ENCODE measurements around the gene DUSP28.
"Not testable (repeated sequence)": the region's sequence is repeated elsewhere in the genome, so short reads cannot be mapped to it uniquely, and the experiment has no call there.

Gene DUSP28

DNA sequence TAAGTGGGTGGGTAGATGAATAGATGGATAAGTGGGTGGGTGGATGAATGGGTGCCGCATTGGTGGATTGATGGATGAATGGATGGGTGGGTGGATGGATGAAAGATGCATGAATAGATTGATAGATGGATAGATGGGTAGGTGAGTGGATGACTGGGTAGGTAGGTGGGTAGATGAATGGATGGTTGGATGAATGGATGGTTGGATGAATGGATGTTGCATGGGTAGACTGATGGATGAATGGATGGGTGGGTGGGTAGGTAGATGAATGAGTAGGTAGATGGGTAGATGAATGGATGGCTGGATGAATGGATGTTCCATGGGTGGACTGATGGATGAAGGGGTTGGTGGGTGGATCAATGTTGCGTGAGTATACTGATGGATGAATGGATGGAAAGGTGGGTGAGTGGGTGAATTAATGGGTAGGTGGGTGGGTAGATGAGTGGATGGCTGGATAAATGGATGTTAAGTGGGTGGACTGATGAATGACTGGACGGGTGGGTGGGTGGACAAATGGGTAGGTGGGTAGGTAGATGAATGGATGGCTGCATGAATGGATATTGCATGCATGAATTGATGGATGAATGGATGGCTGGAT, 32.9 kb upstream of the DUSP28 start:
- Histone ChIP-seq H3K27ac (ENCODE audit: low read depth, low read length, severe bottlenecking) (no peak overlapping the region), H3K36me3 (ENCODE audit: control insufficient read depth, insufficient read depth, low read length) (peaks cover 37% of the 10 kb centered on the region), H3K4me3 (ENCODE audit: extremely low read depth, insufficient read depth, low read length, poor library complexity, severe bottlenecking) (no peak overlapping the region), H3K4me1 (ENCODE audit: control insufficient read depth, insufficient read depth, low read length, poor library complexity, severe bottlenecking) (no peaks in the 10 kb centered on the region), H3K9me3 (ENCODE audit: control insufficient read depth, low read length) (peaks cover 53% of the 10 kb centered on the region)
- WGBS, 2 experiments (ENCODE audit: insufficient coverage in 2 of 2) = 81 to 85% methylated on average over 3 of the region's 3 CpGs

DNA sequence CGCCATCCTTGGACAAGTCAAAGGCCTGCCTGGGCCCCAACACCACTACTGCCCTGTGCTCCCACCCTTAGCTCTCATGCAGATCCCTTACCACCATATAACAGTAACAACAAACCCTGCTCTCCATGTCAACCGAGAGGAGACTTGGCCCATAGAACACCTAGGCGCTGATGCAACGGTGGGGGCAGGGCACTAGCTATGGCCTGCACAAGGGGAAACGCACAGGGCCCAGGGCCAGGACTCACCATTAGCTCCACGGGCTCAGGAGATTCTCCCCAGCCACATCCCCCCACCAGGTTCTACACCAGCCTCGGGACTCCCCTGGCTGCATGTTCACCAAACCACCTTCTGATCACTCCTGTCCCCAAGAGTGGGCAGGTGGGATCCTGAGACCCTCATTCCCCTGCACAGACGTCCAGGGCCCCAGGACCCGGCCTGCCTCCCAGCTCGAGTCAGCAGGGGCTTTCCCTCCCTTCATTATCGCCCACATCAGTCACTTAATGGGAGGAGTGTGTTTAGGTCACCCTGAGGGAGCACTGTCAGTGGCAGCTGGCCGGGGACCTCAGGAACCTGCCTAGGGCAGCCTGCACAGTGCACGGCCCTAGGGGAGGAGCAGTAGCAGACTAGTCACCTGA, 31.6 kb upstream of the DUSP28 start:
- Histone ChIP-seq H3K4me3 (ENCODE audit: extremely low read depth, insufficient read depth, low read length, poor library complexity, severe bottlenecking) (no peak overlapping the region), H3K4me1 (ENCODE audit: control insufficient read depth, insufficient read depth, low read length, poor library complexity, severe bottlenecking) (no peaks in the 10 kb centered on the region), H3K36me3 (ENCODE audit: control insufficient read depth, insufficient read depth, low read length) (peaks cover 27% of the 10 kb centered on the region), H3K27ac (ENCODE audit: low read depth, low read length, severe bottlenecking) (no peak overlapping the region), H3K9me3 (ENCODE audit: control insufficient read depth, low read length) (peaks cover 58% of the 10 kb centered on the region)
- WGBS, 2 experiments (ENCODE audit: insufficient coverage in 2 of 2) = 92 to 96% methylated on average over 8 of the region's 13 CpGs

DNA sequence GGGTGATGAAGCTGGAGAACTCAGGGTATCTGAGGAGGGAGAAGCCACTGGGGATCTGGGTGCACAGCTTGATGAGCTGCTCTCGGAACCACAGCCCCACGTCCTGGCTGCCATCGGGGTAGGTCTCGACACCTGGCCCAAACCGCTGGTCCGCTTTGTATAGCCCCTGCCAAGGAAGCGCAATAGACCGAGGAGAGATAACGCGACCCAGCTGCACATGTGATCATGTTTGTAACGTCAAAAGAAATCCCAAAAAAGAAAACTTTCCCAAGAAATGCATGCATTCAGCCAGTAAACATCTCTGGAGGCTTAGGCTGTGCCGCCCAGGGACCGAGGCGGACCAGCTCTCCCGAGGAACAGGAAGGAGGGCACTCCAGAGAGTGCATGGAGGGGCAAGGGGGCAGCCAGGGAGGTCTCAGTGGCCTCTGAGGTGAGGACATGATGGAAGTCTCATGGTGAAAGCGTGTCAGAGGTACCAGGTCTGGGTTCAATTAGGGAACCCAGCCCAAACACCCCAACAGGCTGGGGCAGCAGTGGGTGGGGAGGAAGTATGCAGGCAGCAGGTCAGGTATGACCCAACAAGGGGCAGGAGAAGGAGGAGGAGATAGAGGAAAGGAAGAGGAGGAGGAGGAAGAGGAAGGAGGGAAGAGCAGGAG, 30.7 kb upstream of the DUSP28 start:
- WGBS, 2 experiments (ENCODE audit: insufficient coverage in 2 of 2) = 97 to 98% methylated on average over 13 to 16 of the region's 16 CpGs
- Histone ChIP-seq H3K9me3 (ENCODE audit: control insufficient read depth, low read length) (peaks cover 51% of the 10 kb centered on the region), H3K4me3 (ENCODE audit: extremely low read depth, insufficient read depth, low read length, poor library complexity, severe bottlenecking) (no peak overlapping the region), H3K4me1 (ENCODE audit: control insufficient read depth, insufficient read depth, low read length, poor library complexity, severe bottlenecking) (no peaks in the 10 kb centered on the region), H3K27ac (ENCODE audit: low read depth, low read length, severe bottlenecking) (no peak overlapping the region), H3K36me3 (ENCODE audit: control insufficient read depth, insufficient read depth, low read length) (peaks cover 19% of the 10 kb centered on the region)

DNA sequence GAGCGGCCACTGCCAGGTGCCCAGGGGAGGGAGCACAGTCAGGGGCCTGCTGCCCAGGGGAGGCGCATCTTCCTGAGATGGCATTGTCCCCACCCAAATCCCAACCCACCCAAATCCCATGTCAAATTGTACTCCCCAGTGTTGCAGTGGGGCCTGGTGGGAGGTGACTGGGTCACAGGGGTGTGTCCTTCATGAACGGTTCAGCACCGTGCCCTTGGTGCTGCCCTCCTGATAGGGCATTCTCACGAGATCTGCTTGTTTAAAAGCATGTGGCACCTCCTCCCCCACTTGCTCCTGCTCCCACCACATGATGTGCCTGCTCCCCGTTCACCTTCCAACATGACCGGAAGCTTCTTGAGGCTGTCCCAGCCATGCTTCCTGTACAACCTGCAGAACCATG, 30.0 kb upstream of the DUSP28 start:
- no peak overlapping the region for H3K4me3 ChIP-seq (ENCODE audit: extremely low read depth, insufficient read depth, low read length, poor library complexity, severe bottlenecking)
- peaks cover 45% of the 10 kb centered on the region for H3K9me3 ChIP-seq (ENCODE audit: control insufficient read depth, low read length)
- H3K36me3 ChIP-seq (ENCODE audit: control insufficient read depth, insufficient read depth, low read length) = peaks cover 16% of the 10 kb centered on the region
- no peak overlapping the region for H3K27ac ChIP-seq (ENCODE audit: low read depth, low read length, severe bottlenecking)
- no peaks in the 10 kb centered on the region for H3K4me1 ChIP-seq (ENCODE audit: control insufficient read depth, insufficient read depth, low read length, poor library complexity, severe bottlenecking)
- 94% methylated on average over 5 to 6 of the region's 7 CpGs for WGBS, 2 experiments (ENCODE audit: insufficient coverage in 2 of 2)

DNA sequence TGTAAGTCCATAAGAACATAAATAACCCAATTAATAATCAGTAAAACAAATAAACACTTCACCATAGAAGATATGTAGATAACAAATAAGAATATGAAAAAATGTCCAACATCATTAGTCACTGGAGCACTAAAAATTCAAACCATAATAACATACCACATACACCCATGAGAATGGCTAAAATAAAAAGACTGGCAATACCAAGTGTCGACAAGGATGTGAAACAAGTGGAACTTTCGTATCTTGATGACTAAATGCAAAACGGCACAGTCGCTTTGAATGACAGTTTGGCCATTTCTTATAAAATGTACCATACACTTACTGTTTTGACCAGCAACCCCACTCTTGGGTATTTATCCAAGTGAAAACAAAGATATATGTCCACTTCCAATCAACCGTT, 29.1 kb upstream of the DUSP28 start:
- H3K27ac ChIP-seq (ENCODE audit: low read depth, low read length, severe bottlenecking) = no peak overlapping the region
- H3K4me1 ChIP-seq (ENCODE audit: control insufficient read depth, insufficient read depth, low read length, poor library complexity, severe bottlenecking) = no peaks in the 10 kb centered on the region
- 96 to 100% methylated on average over 4 of the region's 5 CpGs for WGBS, 2 experiments (ENCODE audit: insufficient coverage in 2 of 2)
- peaks cover 37% of the 10 kb centered on the region for H3K9me3 ChIP-seq (ENCODE audit: control insufficient read depth, low read length)
- no peak overlapping the region for H3K4me3 ChIP-seq (ENCODE audit: extremely low read depth, insufficient read depth, low read length, poor library complexity, severe bottlenecking)
- peaks cover 10% of the 10 kb centered on the region for H3K36me3 ChIP-seq (ENCODE audit: control insufficient read depth, insufficient read depth, low read length)

DNA sequence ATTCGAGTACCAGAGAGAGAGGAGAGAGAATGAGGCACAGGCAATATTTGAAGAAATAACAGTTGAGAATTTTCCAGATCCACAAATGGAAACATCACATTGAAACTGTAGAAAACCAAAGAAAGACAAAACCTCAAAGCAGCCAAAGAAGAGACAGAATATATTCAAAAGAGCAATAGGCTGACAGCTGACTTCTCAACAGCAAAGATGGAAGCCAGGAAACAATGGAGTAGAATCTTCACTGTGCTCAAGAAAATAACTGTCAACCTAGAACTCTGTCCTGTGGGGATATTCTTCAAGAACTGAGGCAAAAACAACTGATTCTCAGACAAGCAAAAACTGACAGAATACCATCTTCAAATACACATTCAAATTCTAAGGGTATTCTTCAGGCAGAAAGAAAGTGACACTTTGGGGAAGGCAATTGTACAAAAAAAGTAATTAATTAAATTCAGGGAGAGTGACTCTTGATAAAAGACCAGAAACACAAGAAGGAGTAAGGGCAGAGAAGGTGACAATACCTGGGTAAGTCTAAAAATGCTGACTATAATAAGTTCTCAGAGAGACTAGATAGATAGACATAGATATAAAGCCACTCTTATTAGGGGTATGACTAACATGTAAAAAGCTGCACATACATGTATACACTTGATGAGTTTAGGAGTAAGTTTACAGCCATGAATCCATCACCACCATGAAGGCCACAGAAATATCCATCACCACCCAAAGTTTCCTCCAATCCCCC, 28.0 kb upstream of the DUSP28 start:
- no peak overlapping the region for H3K27ac ChIP-seq (ENCODE audit: low read depth, low read length, severe bottlenecking)
- peaks cover 6% of the 10 kb centered on the region for H3K36me3 ChIP-seq (ENCODE audit: control insufficient read depth, insufficient read depth, low read length)
- H3K9me3 ChIP-seq (ENCODE audit: control insufficient read depth, low read length) = peaks cover 27% of the 10 kb centered on the region
- no CpG with 5 or more reads among the region's 1 CpG for WGBS, 2 experiments (ENCODE audit: insufficient coverage in 2 of 2)
- H3K4me1 ChIP-seq (ENCODE audit: control insufficient read depth, insufficient read depth, low read length, poor library complexity, severe bottlenecking) = no peaks in the 10 kb centered on the region
- H3K4me3 ChIP-seq (ENCODE audit: extremely low read depth, insufficient read depth, low read length, poor library complexity, severe bottlenecking) = no peak overlapping the region

DNA sequence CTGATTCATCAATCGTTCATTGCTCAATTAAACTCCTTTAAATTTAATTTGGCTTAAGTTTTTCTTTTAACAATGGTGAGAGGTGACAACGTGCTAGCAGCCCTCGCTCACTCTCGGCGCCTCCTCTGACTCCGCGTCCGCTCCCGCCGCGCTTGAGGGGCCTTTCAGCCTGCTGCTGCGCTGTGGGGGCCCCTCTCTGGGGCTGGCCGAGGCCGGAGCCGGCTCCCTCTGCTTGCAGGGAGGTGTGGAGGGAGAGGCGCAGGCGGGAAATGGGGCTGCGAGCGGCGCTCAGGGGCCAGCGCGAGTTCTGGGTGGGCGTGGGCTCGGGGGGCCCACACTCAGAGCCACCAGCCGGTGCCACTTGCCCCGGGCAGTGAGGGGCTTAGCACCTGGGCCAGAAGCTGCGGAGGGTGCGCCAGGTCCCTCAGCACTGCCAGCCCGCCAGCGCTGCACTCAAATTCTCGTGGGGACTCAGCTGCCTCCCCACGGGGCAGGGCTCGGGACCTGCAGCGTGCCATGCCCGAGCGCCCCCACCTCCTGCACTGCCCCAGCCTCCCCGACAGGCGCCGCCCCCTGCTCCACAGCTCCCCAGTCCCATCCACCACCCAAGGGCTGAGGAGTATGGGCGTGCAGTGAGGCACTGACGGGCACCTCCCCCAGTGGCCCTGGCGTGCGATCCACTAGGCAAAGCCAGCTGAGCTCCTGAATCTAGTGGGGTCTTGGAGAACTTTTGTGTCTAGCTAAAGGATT, 22.0 kb upstream of the DUSP28 start:
- H3K4me3 ChIP-seq (ENCODE audit: extremely low read depth, insufficient read depth, low read length, poor library complexity, severe bottlenecking) = no peak overlapping the region
- peaks cover 43% of the 10 kb centered on the region for H3K36me3 ChIP-seq (ENCODE audit: control insufficient read depth, insufficient read depth, low read length)
- H3K4me1 ChIP-seq (ENCODE audit: control insufficient read depth, insufficient read depth, low read length, poor library complexity, severe bottlenecking) = no peaks in the 10 kb centered on the region
- H3K9me3 ChIP-seq (ENCODE audit: control insufficient read depth, low read length) = peaks cover 3% of the 10 kb centered on the region
- 97% methylated on average over 28 to 36 of the region's 43 CpGs for WGBS, 2 experiments (ENCODE audit: insufficient coverage in 2 of 2)
- no peak overlapping the region for H3K27ac ChIP-seq (ENCODE audit: low read depth, low read length, severe bottlenecking)

DNA sequence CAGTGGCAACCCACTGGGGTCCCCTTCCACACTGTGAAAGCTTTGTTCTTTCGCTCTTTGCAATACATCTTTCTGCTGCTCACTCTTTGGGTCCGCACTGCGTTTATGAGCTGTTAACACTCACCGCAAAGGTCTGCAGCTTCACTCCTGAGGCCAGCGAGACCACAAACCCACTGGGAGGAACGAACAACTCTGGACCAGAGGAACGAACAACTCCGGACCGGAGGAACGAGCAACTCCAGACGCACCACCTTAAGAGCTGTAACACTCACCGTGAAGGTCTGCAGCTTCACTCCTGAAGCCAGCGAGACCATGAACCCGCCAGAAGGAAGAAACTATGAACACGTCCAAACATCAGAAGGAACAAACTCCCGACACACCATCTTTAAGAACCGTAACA, 21.1 kb upstream of the DUSP28 start:
- WGBS, 2 experiments (ENCODE audit: insufficient coverage in 2 of 2) = 93 to 97% methylated on average over 15 to 17 of the region's 17 CpGs
- H3K36me3 ChIP-seq (ENCODE audit: control insufficient read depth, insufficient read depth, low read length) = peaks cover 44% of the 10 kb centered on the region
- not testable (repeated sequence) for H3K9me3 ChIP-seq (ENCODE audit: control insufficient read depth, low read length); H3K4me1 ChIP-seq (ENCODE audit: control insufficient read depth, insufficient read depth, low read length, poor library complexity, severe bottlenecking); H3K27ac ChIP-seq (ENCODE audit: low read depth, low read length, severe bottlenecking); H3K4me3 ChIP-seq (ENCODE audit: extremely low read depth, insufficient read depth, low read length, poor library complexity, severe bottlenecking)

DNA sequence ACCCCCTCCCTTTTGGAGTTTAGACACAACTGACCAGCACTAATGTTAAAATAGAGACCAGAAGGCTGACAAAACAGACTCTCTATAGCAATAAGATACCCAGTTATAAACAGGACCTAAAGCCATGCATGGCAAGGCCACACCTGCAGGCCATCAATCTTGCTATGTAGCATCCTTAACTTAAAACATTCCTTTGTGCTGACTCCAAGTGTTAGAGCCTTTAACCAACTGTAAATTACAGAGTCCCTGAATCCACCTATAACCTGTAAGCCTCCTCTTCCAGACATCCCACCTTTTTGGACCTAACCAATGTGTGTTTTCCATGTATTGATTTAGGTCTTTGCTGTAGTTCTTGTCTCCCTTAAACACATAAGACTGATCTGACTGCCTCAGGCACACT, 20.3 kb upstream of the DUSP28 start:
- Histone ChIP-seq H3K36me3 (ENCODE audit: control insufficient read depth, insufficient read depth, low read length) (peaks cover 44% of the 10 kb centered on the region), H3K4me1 (ENCODE audit: control insufficient read depth, insufficient read depth, low read length, poor library complexity, severe bottlenecking) (no peaks in the 10 kb centered on the region)

DNA sequence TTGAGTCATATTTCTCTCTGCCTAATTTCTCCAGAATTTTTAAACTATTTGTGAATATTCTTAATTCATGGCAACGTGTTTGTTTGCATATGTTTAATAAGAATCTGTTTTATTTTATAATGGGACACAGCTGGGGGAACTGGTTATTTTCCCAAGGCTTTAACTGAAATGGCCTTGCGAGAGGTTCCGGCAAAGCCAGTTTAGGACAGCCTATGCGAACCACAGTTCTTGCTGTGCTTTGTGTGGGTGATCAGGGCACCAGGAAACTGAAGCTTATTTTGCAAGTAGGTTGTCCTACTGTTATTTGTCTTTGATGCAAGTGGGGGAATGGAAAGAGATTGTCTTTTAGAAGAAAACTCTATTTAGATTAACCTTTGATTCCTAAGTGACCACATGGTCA, 8.9 kb upstream of the DUSP28 start:
- Histone ChIP-seq H3K36me3 (ENCODE audit: control insufficient read depth, insufficient read depth, low read length) (peaks cover 30% of the 10 kb centered on the region), H3K27ac (ENCODE audit: low read depth, low read length, severe bottlenecking) (no peak overlapping the region)
- 96 to 100% methylated on average over 4 of the region's 4 CpGs for WGBS, 2 experiments (ENCODE audit: insufficient coverage in 2 of 2)

More for the DNA sequence above, 20.3 kb upstream of the DUSP28 start:
- Histone ChIP-seq H3K27ac (ENCODE audit: low read depth, low read length, severe bottlenecking) (no peak overlapping the region), H3K9me3 (ENCODE audit: control insufficient read depth, low read length) (peaks cover 6% of the 10 kb centered on the region), H3K4me3 (ENCODE audit: extremely low read depth, insufficient read depth, low read length, poor library complexity, severe bottlenecking) (no peak overlapping the region)

More for the DNA sequence above, 8.9 kb upstream of the DUSP28 start:
- Histone ChIP-seq H3K9me3 (ENCODE audit: control insufficient read depth, low read length) (peaks cover 14% of the 10 kb centered on the region), H3K4me1 (ENCODE audit: control insufficient read depth, insufficient read depth, low read length, poor library complexity, severe bottlenecking) (no peaks in the 10 kb centered on the region), H3K4me3 (ENCODE audit: extremely low read depth, insufficient read depth, low read length, poor library complexity, severe bottlenecking) (no peak overlapping the region)
